ENCODE data around the gene HELZ.
"Not testable (repeated sequence)": the region's sequence is repeated elsewhere in the genome, so short reads cannot be mapped to it uniquely, and the experiment has no call there.

- not testable (repeated sequence) for TF ChIP-seq CTCF (IDR thresholded peaks at IDR 0.05 in 4 of 5, conservative IDR thresholded peaks at IDR 0.05 in 1 of 5); POLR2A (IDR thresholded peaks at IDR 0.05)
Measured at GRCh38 chr17:67251586-67251985, 6.6 kb upstream of the HELZ start.

Data from gastrocnemius medialis (tissue), 4 donors.